Muscle layer of duodenum (tissue), 2 donors: ENCODE data around the gene TET3.
A peak's percentile ranks its signal among the peaks of the same experiment; 100 is the strongest.

Experiments
- H3K27ac ChIP-seq: one replicate; pipeline ENCODE4 v1.7.0; 2013; ENCODE audit warnings: mild to moderate bottlenecking, low read length
- H3K27me3 ChIP-seq: one replicate; pipeline ENCODE4 v1.7.0; 2013; ENCODE audit warnings: low read depth, mild to moderate bottlenecking, control low read depth, low read length
- H3K36me3 ChIP-seq, 2 donors: one replicate each; pipeline ENCODE4 v1.7.0; 2013; ENCODE audit warnings: low read length in 2 of 2, control low read depth in 1 of 2, mild to moderate bottlenecking in 1 of 2; ENCODE audit not compliant: insufficient read depth in 2 of 2, control insufficient read depth in 1 of 2
- H3K4me1 ChIP-seq, 2 donors: one replicate each; pipeline ENCODE4 v1.7.0; 2013; ENCODE audit warnings: low read length in 2 of 2, mild to moderate bottlenecking in 2 of 2, control low read depth in 1 of 2, moderate library complexity in 1 of 2; ENCODE audit not compliant: insufficient read depth in 2 of 2, control insufficient read depth in 1 of 2
- H3K4me3 ChIP-seq, 2 donors: one replicate each; pipeline ENCODE4 v1.7.0; 2013; ENCODE audit warnings: low read length in 2 of 2, low read depth in 1 of 2, mild to moderate bottlenecking in 1 of 2
- H3K9me3 ChIP-seq, 2 donors: one replicate each; pipeline ENCODE4 v1.7.0; 2013; ENCODE audit warnings: low read length in 2 of 2, control low read depth in 1 of 2, mild to moderate bottlenecking in 1 of 2; ENCODE audit not compliant: control insufficient read depth in 1 of 2
- donor health status: healthy.

TET3 gene

GRCh38 chr2:73980566-73980965 is 4.1 kb upstream of the TET3 start:
- H3K9me3 ChIP-seq, result no peaks in the 10 kb centered on the region
- H3K4me1 ChIP-seq, result peaks cover 5 to 17% of the 10 kb centered on the region in 2 donors
- no peak overlapping the region for H3K27ac ChIP-seq
- peak overlapping the region; percentile 47 to 56 for H3K4me3 ChIP-seq
- H3K27me3 ChIP-seq, result no peaks in the 10 kb centered on the region
- no peaks in the 10 kb centered on the region for H3K36me3 ChIP-seq

GRCh38 chr2:73981081-73982001 is 3.4 kb upstream of the TET3 start:
- Histone ChIP-seq H3K36me3 (no peaks in the 10 kb centered on the region), H3K4me3 (peak overlapping the region; percentile 47 to 56), H3K4me1 (peaks cover 5 to 25% of the 10 kb centered on the region in 2 donors), H3K27me3 (no peaks in the 10 kb centered on the region), H3K9me3 (no peaks in the 10 kb centered on the region), H3K27ac (no peak overlapping the region)

- Histone ChIP-seq H3K4me1 (peaks cover 9 to 31% of the 10 kb centered on the region in 2 donors), H3K4me3 (no peak overlapping the region), H3K27ac (no peak overlapping the region)
These were observed 2.5 kb upstream of the TET3 start for GRCh38 chr2:73982140-73982617.

GRCh38 chr2:73983322-73984202 is 1.1 kb upstream of the TET3 start:
- Histone ChIP-seq H3K4me1 (peaks cover 14 to 45% of the 10 kb centered on the region in 2 donors), H3K27me3 (no peaks in the 10 kb centered on the region), H3K27ac (peak overlapping the region; percentile 74), H3K9me3 (no peaks in the 10 kb centered on the region), H3K4me3 (peak overlapping the region; percentile 52 to 65), H3K36me3 (no peaks in the 10 kb centered on the region)

More at GRCh38 chr2:73982140-73982617, 2.5 kb upstream of the TET3 start:
- Histone ChIP-seq H3K9me3 (no peaks in the 10 kb centered on the region), H3K27me3 (no peaks in the 10 kb centered on the region), H3K36me3 (no peaks in the 10 kb centered on the region)

GRCh38 chr2:73984922-73985307 is 205 bp downstream of the TET3 start:
- H3K36me3 ChIP-seq, result no peaks in the 10 kb centered on the region
- H3K27me3 ChIP-seq, result no peaks in the 10 kb centered on the region
- H3K9me3 ChIP-seq, result no peaks in the 10 kb centered on the region
- H3K4me3 ChIP-seq, result no peak overlapping the region
- H3K4me1 ChIP-seq, result peaks cover 15 to 45% of the 10 kb centered on the region in 2 donors
- no peak overlapping the region for H3K27ac ChIP-seq

- Histone ChIP-seq H3K27ac (no peak overlapping the region), H3K4me1 (peaks cover 15 to 45% of the 10 kb centered on the region in 2 donors), H3K36me3 (peaks cover 0 to 2% of the 10 kb centered on the region in 2 donors), H3K4me3 (peak overlapping the region; percentile 67 to 69), H3K9me3 (no peaks in the 10 kb centered on the region), H3K27me3 (no peaks in the 10 kb centered on the region)
These were observed 786 bp downstream of the TET3 start for GRCh38 chr2:73985308-73986084.

- no peaks in the 10 kb centered on the region for H3K9me3 ChIP-seq
- peak overlapping the region; percentile 67 to 69 for H3K4me3 ChIP-seq
- H3K4me1 ChIP-seq, result peaks cover 15 to 40% of the 10 kb centered on the region in 2 donors
- H3K27ac ChIP-seq, result no peak overlapping the region
- no peaks in the 10 kb centered on the region for H3K27me3 ChIP-seq
- H3K36me3 ChIP-seq, result peaks cover 0 to 5% of the 10 kb centered on the region in 2 donors
These were observed 1.5 kb downstream of the TET3 start for GRCh38 chr2:73986085-73986681.

GRCh38 chr2:73987109-73987947 is 2.6 kb downstream of the TET3 start:
- no peak overlapping the region for H3K27ac ChIP-seq

GRCh38 chr2:73987948-73988700 is 3.4 kb downstream of the TET3 start:
- Histone ChIP-seq H3K9me3 (no peaks in the 10 kb centered on the region), H3K4me1 (peaks cover 15 to 31% of the 10 kb centered on the region in 2 donors), H3K27ac (no peak overlapping the region), H3K27me3 (no peaks in the 10 kb centered on the region), H3K4me3 (peak overlapping the region; percentile 34 to 67), H3K36me3 (peaks cover 0 to 5% of the 10 kb centered on the region in 2 donors)

More at GRCh38 chr2:73987109-73987947, 2.6 kb downstream of the TET3 start:
- Histone ChIP-seq H3K9me3 (no peaks in the 10 kb centered on the region), H3K4me1 (peaks cover 15 to 31% of the 10 kb centered on the region in 2 donors), H3K4me3 (peak overlapping the region; percentile 34 to 67), H3K27me3 (no peaks in the 10 kb centered on the region), H3K36me3 (peaks cover 0 to 5% of the 10 kb centered on the region in 2 donors)
